Fibroblast of lung (primary cell): Measurements from ENCODE around the gene ZNF831. TPM values are rescaled to one million over a fixed set of nuclear protein-coding genes. Genes with fewer than 3 reads are reported as not detected.

Experiments
- DNase-seq, 2 donors: peaks; one replicate each; pipeline versions ENCODE4 v3.0.0 to v3.0.0-alpha.2; 2010; ENCODE audit warnings: low read depth in 2 of 2
- H2AFZ ChIP-seq: 2 replicates; pipeline ENCODE4 v1.5.1; 2012; ENCODE audit warnings: low read length, control low read depth, inconsistent platforms
- H3K27ac ChIP-seq: 2 replicates; pipeline ENCODE4 v1.5.1; 2011; ENCODE audit warnings: low read length, control low read depth; ENCODE audit not compliant: insufficient read depth
- H3K27me3 ChIP-seq: 2 replicates; pipeline ENCODE4 v1.5.1; 2011; ENCODE audit warnings: mild to moderate bottlenecking, low read length; ENCODE audit not compliant: control insufficient read depth, insufficient read depth
- H3K36me3 ChIP-seq: 2 replicates; pipeline ENCODE4 v1.5.1; 2011; ENCODE audit warnings: low read length; ENCODE audit not compliant: control insufficient read depth, insufficient read depth
- H3K4me1 ChIP-seq: 2 replicates; pipeline ENCODE4 v1.5.1; 2011; ENCODE audit warnings: low read length; ENCODE audit not compliant: control insufficient read depth, insufficient read depth; ENCODE audit errors: extremely low read depth
- H3K4me2 ChIP-seq: 2 replicates; pipeline ENCODE4 v1.5.1; 2011; ENCODE audit warnings: low read length, control low read depth; ENCODE audit not compliant: insufficient read depth; ENCODE audit errors: extremely low read depth
- H3K4me3 ChIP-seq, 4 experiments: fragments of 200-600 bp in 1 of 4; sonication (generic) in 1 of 4; replicated peaks in 1 of 4; 2 replicates each; pipeline ENCODE4 v1.5.1; 2011 to 2016; ENCODE audit warnings: low read length in 4 of 4, low read depth in 3 of 4, mild to moderate bottlenecking in 3 of 4, control low read depth in 2 of 4, inconsistent platforms in 1 of 4, mixed read lengths in 1 of 4; ENCODE audit not compliant: insufficient read depth in 1 of 4; ENCODE audit errors: control extremely low read depth in 1 of 4
- H3K79me2 ChIP-seq: 2 replicates; pipeline ENCODE4 v1.5.1; 2012; ENCODE audit warnings: mild to moderate bottlenecking, low read length, inconsistent platforms; ENCODE audit not compliant: control insufficient read depth, insufficient read depth
- H3K9ac ChIP-seq: 2 replicates; pipeline ENCODE4 v1.5.1; 2011; ENCODE audit warnings: mild to moderate bottlenecking, low read length, control low read depth; ENCODE audit not compliant: insufficient read depth
- H3K9me3 ChIP-seq: 2 replicates; pipeline ENCODE4 v1.5.1; 2012; ENCODE audit warnings: low read depth, low read length; ENCODE audit not compliant: control insufficient read depth, insufficient read depth
- H4K20me1 ChIP-seq: 2 replicates; pipeline ENCODE4 v1.5.1; 2011; ENCODE audit warnings: low read length; ENCODE audit not compliant: control insufficient read depth, insufficient read depth; ENCODE audit errors: extremely low read depth
- CTCF ChIP-seq, 2 donors: IDR thresholded peaks in 1 of 2; conservative IDR thresholded peaks in 1 of 2; 1 replicate in 1 of 2; 2 replicates in 1 of 2; pipeline ENCODE4 v1.5.1; 2011 to 2012; ENCODE audit warnings: low read length in 2 of 2, control low read depth in 1 of 2, inconsistent platforms in 1 of 2, low read depth in 1 of 2, mild to moderate bottlenecking in 1 of 2
- EZH2 ChIP-seq: IDR thresholded peaks from 2 replicates; pipeline ENCODE4 v1.5.1; 2012; ENCODE audit warnings: low read length, control low read depth, mild to moderate bottlenecking; ENCODE audit errors: missing control alignments
- polyA plus RNA-seq, 2 donors: library from polyadenylated mRNA; depleted of rRNA in 1 of 2; stranded (reverse) in 1 of 2; unstranded in 1 of 2; fragments of >200 nt; gene quantifications; 2 replicates each; pipeline ENCODE4 v1.2.1, GENCODE V29; 2011 to 2012; ENCODE audit warnings: missing spikeins in 1 of 2
- total RNA-seq: library from RNA; depleted of rRNA; stranded (reverse); fragments of >200 nt; gene quantifications from 2 replicates; pipeline ENCODE4 v1.2.1, GENCODE V29; 2014

The ZNF831 gene
- total and polyA plus RNA-seq, 2 donors (not counting 1 experiment from before 2014, with no cell fraction given), result not detected

GRCh38 chr20:59214073-59214472 lies 50.5 kb downstream of the ZNF831 start:
- TF ChIP-seq EZH2 (no peak), CTCF (conservative IDR thresholded peaks at IDR 0.05 in 1 of 2, IDR thresholded peaks at IDR 0.05 in 1 of 2; ENCODE audit: low read depth in 1 of 2, low read length in 2 of 2) (no peak)
- DNase-seq, result no peak
- Histone ChIP-seq H3K27me3 (no peaks in the 10 kb centered on the region), H3K4me3 (no peak overlapping the region), H3K36me3 (no peaks in the 10 kb centered on the region), H3K9me3 (no peaks in the 10 kb centered on the region), H4K20me1 (no peaks in the 10 kb centered on the region), H2AFZ (no peak overlapping the region), H3K9ac (no peak overlapping the region), H3K4me1 (no peaks in the 10 kb centered on the region), H3K79me2 (no peaks in the 10 kb centered on the region), H3K4me2 (no peak overlapping the region), H3K27ac (no peak overlapping the region)

GRCh38 chr20:59214606-59215547 lies 51.3 kb downstream of the ZNF831 start:
- H2AFZ ChIP-seq, result no peak overlapping the region
- no peaks in the 10 kb centered on the region for H3K27me3 ChIP-seq
- no peak overlapping the region for H3K9ac ChIP-seq
- no peak overlapping the region for H3K4me3 ChIP-seq
- H3K4me1 ChIP-seq, result no peaks in the 10 kb centered on the region
- H3K36me3 ChIP-seq, result no peaks in the 10 kb centered on the region
- TF ChIP-seq EZH2 (no peak), CTCF (conservative IDR thresholded peaks at IDR 0.05 in 1 of 2, IDR thresholded peaks at IDR 0.05 in 1 of 2; ENCODE audit: low read depth in 1 of 2, low read length in 2 of 2) (no peak)
- H3K4me2 ChIP-seq, result no peak overlapping the region
- no peak overlapping the region for H3K27ac ChIP-seq
- no peaks in the 10 kb centered on the region for H3K9me3 ChIP-seq
- no peaks in the 10 kb centered on the region for H4K20me1 ChIP-seq
- H3K79me2 ChIP-seq, result no peaks in the 10 kb centered on the region
- DNase-seq, result no peak

- no peak for TF ChIP-seq CTCF (conservative IDR thresholded peaks at IDR 0.05 in 1 of 2, IDR thresholded peaks at IDR 0.05 in 1 of 2; ENCODE audit: low read depth in 1 of 2, low read length in 2 of 2)
- TF ChIP-seq EZH2, result no peak
- Histone ChIP-seq H3K9me3 (no peaks in the 10 kb centered on the region), H3K9ac (no peak overlapping the region), H3K79me2 (no peaks in the 10 kb centered on the region), H3K4me2 (no peak overlapping the region), H2AFZ (no peak overlapping the region), H3K4me1 (no peaks in the 10 kb centered on the region), H3K27ac (no peak overlapping the region), H3K4me3 (no peak overlapping the region), H4K20me1 (no peaks in the 10 kb centered on the region), H3K36me3 (no peaks in the 10 kb centered on the region), H3K27me3 (peaks cover 8% of the 10 kb centered on the region)
- DNase-seq, result no peak
Measured at GRCh38 chr20:59217173-59217572, 53.6 kb downstream of the ZNF831 start.
